ENCODE measurements around the gene EME2. TPM values are rescaled to one million over a fixed set of nuclear protein-coding genes. Genes with fewer than 3 reads are reported as not detected.
"Not testable (repeated sequence)": the region's sequence is repeated elsewhere in the genome, so short reads cannot be mapped to it uniquely, and the experiment has no call there.

EME2 gene
- total RNA-seq, 1 experiment from 2014 or later = 19.5 TPM

GRCh38 chr16:1794908-1795666, 22.5 kb downstream of the EME2 start:
- CTCF ChIA-PET = no interaction called here

GRCh38 chr16:1799263-1799662, 26.7 kb downstream of the EME2 start:
- CTCF ChIA-PET; BruUV-seq (replicated peaks); H3K4me3 ChIP-seq (ENCODE audit: low read depth, low read length, poor library complexity, severe bottlenecking); H3K9me3 ChIP-seq (ENCODE audit: low read depth, low read length, poor library complexity, severe bottlenecking); intact Hi-C loops (cut with micrococcal nuclease; ENCODE audit: unreplicated experiment); H3K36me3 ChIP-seq (ENCODE audit: insufficient read depth, low read length, poor library complexity, severe bottlenecking); DNase-seq (ENCODE audit: low spot score); POLR2A ChIA-PET (ENCODE audit: low non-redundant PET); H3K27me3 ChIP-seq (replicated peaks; ENCODE audit: insufficient read depth, low read depth, low read length, poor library complexity); H3K27ac ChIP-seq (ENCODE audit: low read depth, low read length, poor library complexity, severe bottlenecking); H3K4me1 ChIP-seq (ENCODE audit: insufficient read depth, low read length, poor library complexity, severe bottlenecking): not testable (repeated sequence)

More at GRCh38 chr16:1794908-1795666, 22.5 kb downstream of the EME2 start:
- no peak overlapping the region for H3K4me3 ChIP-seq (ENCODE audit: low read depth, low read length, poor library complexity, severe bottlenecking)
- TF ChIP-seq CTCF (conservative IDR thresholded peaks at IDR 0.05; ENCODE audit: low read depth, low read length) (no peak), EZH2 (IDR thresholded peaks at IDR 0.05; ENCODE audit: borderline replicate concordance, low read depth, low read length, poor library complexity, severe bottlenecking) (no peak)
- intact Hi-C loops (cut with micrococcal nuclease; ENCODE audit: unreplicated experiment) = no loop called here
- H3K36me3 ChIP-seq (ENCODE audit: insufficient read depth, low read length, poor library complexity, severe bottlenecking) = no peaks in the 10 kb centered on the region
- H3K9me3 ChIP-seq (ENCODE audit: low read depth, low read length, poor library complexity, severe bottlenecking) = peaks cover 6% of the 10 kb centered on the region
- no peak overlapping the region for H3K27ac ChIP-seq (ENCODE audit: low read depth, low read length, poor library complexity, severe bottlenecking)
- no peak for DNase-seq (ENCODE audit: low spot score)
- POLR2A ChIA-PET (ENCODE audit: low non-redundant PET) = no interaction called here
- no TSS peak for BruUV-seq (replicated peaks)
- no peaks in the 10 kb centered on the region for H3K27me3 ChIP-seq (replicated peaks; ENCODE audit: insufficient read depth, low read depth, low read length, poor library complexity)
- no peaks in the 10 kb centered on the region for H3K4me1 ChIP-seq (ENCODE audit: insufficient read depth, low read length, poor library complexity, severe bottlenecking)

GRCh38 chr16:1800701-1801100, 28.1 kb downstream of the EME2 start:
- TF ChIP-seq EZH2 (IDR thresholded peaks at IDR 0.05; ENCODE audit: borderline replicate concordance, low read depth, low read length, poor library complexity, severe bottlenecking) (no peak), CTCF (conservative IDR thresholded peaks at IDR 0.05; ENCODE audit: low read depth, low read length) (no peak)
- H3K36me3 ChIP-seq (ENCODE audit: insufficient read depth, low read length, poor library complexity, severe bottlenecking) = no peaks in the 10 kb centered on the region
- no TSS peak for BruUV-seq (replicated peaks)
- CTCF ChIA-PET = interaction anchor here (0.6 kb wide), 1 partner anchor 28 kb away, joined by 5 read pairs; the partner anchor contains the start of genes EME2 and MRPS34
- no peak for DNase-seq (ENCODE audit: low spot score)
- POLR2A ChIA-PET (ENCODE audit: low non-redundant PET) = no interaction called here
- H3K27ac ChIP-seq (ENCODE audit: low read depth, low read length, poor library complexity, severe bottlenecking) = no peak overlapping the region
- no peaks in the 10 kb centered on the region for H3K27me3 ChIP-seq (replicated peaks; ENCODE audit: insufficient read depth, low read depth, low read length, poor library complexity)
- no peak overlapping the region for H3K4me3 ChIP-seq (ENCODE audit: low read depth, low read length, poor library complexity, severe bottlenecking)
- H3K4me1 ChIP-seq (ENCODE audit: insufficient read depth, low read length, poor library complexity, severe bottlenecking) = no peaks in the 10 kb centered on the region
- intact Hi-C loops (cut with micrococcal nuclease; ENCODE audit: unreplicated experiment) = no loop called here
- peaks cover 6% of the 10 kb centered on the region for H3K9me3 ChIP-seq (ENCODE audit: low read depth, low read length, poor library complexity, severe bottlenecking)

- H3K4me1 ChIP-seq (ENCODE audit: insufficient read depth, low read length, poor library complexity, severe bottlenecking) = peaks cover 4% of the 10 kb centered on the region
- no peaks in the 10 kb centered on the region for H3K9me3 ChIP-seq (ENCODE audit: low read depth, low read length, poor library complexity, severe bottlenecking)
- no peak overlapping the region for H3K27ac ChIP-seq (ENCODE audit: low read depth, low read length, poor library complexity, severe bottlenecking)
- CTCF ChIA-PET = no interaction called here
- no peaks in the 10 kb centered on the region for H3K36me3 ChIP-seq (ENCODE audit: insufficient read depth, low read length, poor library complexity, severe bottlenecking)
- TF ChIP-seq EZH2 (IDR thresholded peaks at IDR 0.05; ENCODE audit: borderline replicate concordance, low read depth, low read length, poor library complexity, severe bottlenecking) = no peak
- no peak for TF ChIP-seq CTCF (conservative IDR thresholded peaks at IDR 0.05; ENCODE audit: low read depth, low read length)
- DNase-seq (ENCODE audit: low spot score) = no peak
- intact Hi-C loops (cut with micrococcal nuclease; ENCODE audit: unreplicated experiment) = no loop called here
- H3K4me3 ChIP-seq (ENCODE audit: low read depth, low read length, poor library complexity, severe bottlenecking) = no peak overlapping the region
- POLR2A ChIA-PET (ENCODE audit: low non-redundant PET) = no interaction called here
- BruUV-seq (replicated peaks) = no TSS peak
- no peaks in the 10 kb centered on the region for H3K27me3 ChIP-seq (replicated peaks; ENCODE audit: insufficient read depth, low read depth, low read length, poor library complexity)
Observed at GRCh38 chr16:1807626-1808025, 35.0 kb downstream of the EME2 start.

Measured in A673 (cell line).